DOHH2 (cell line): ENCODE data around the gene RAET1L.

Experiments
- EZH2phosphoT487 ChIP-seq: fragments of 200-600 bp; sonication (generic); IDR thresholded peaks from 2 replicates; pipeline ENCODE4 v1.6.1; 2017; ENCODE audit warnings: borderline replicate concordance, mild to moderate bottlenecking, antibody characterized with exemption, low read length, moderate library complexity, mixed read lengths
- TF ChIP-seq, protein P1 (sequence below): fragments of 200-600 bp; sonication (generic); IDR thresholded peaks from one replicate; pipeline ENCODE4 v1.5.1; 2014; ENCODE audit warnings: antibody characterized with exemption, mild to moderate bottlenecking, low read depth, low read length; ENCODE audit not compliant: poor library complexity, severe bottlenecking

DNA sequence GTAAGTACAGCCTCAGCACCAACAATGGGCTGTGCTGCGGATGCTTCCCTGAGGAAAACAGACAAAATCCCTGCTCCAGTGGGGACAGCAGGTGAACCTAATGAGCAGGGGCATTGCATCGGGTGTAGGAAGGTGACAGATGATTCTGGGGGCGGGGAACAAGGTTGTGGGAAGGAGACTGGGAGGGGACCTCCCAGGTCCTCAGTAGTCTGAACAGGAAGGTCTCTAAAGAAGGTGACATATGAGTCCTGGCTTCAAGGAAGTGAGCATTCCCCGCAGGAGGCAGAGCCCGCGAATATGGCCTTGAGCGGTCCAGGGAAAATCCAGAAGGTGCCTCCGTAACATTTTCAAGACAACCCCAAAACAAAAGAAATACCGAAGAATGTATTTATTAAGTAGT, 42.2 kb downstream of the RAET1L start:
- TF ChIP-seq, protein P1, sequence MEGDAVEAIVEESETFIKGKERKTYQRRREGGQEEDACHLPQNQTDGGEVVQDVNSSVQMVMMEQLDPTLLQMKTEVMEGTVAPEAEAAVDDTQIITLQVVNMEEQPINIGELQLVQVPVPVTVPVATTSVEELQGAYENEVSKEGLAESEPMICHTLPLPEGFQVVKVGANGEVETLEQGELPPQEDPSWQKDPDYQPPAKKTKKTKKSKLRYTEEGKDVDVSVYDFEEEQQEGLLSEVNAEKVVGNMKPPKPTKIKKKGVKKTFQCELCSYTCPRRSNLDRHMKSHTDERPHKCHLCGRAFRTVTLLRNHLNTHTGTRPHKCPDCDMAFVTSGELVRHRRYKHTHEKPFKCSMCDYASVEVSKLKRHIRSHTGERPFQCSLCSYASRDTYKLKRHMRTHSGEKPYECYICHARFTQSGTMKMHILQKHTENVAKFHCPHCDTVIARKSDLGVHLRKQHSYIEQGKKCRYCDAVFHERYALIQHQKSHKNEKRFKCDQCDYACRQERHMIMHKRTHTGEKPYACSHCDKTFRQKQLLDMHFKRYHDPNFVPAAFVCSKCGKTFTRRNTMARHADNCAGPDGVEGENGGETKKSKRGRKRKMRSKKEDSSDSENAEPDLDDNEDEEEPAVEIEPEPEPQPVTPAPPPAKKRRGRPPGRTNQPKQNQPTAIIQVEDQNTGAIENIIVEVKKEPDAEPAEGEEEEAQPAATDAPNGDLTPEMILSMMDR, result no peak
- no peak for TF ChIP-seq EZH2phosphoT487
